PC-9 (cell line): Measurements from ENCODE around the gene ZNF263. TPM values are rescaled to one million over a fixed set of nuclear protein-coding genes. Genes with fewer than 3 reads are reported as not detected.

Experiments
- BruUV-seq: library from RNA; stranded (reverse); fragments of 400-500 nt; replicated peaks from 2 replicates; lab custom pipeline; 2021; lab: Mats Ljungman, UMichigan
- CTCF ChIA-PET: fragments of 300-600 bp; sonication (Branson Sonifier 250); formaldehyde crosslinking; loops from one replicate; lab custom pipeline; 2022; ENCODE audit warnings: antibody characterized with exemption; lab: Charles Lee
- POLR2A ChIA-PET: fragments of 300-600 bp; sonication (Branson Sonifier 250); formaldehyde crosslinking; loops from one replicate; lab custom pipeline; 2022; ENCODE audit warnings: antibody characterized with exemption; ENCODE audit not compliant: unreplicated experiment; lab: Charles Lee
- DNase-seq, 2 experiments: peaks; one replicate each; pipeline versions ENCODE4 v3.0.0 to v3.0.0-alpha.2; 2015 to 2022; ENCODE audit warnings: mixed read lengths in 1 of 2
- H2AFZ ChIP-seq: fragments of 200-600 bp; sonication (generic); 2 replicates; pipeline ENCODE4 v1.8.1; 2017; ENCODE audit warnings: antibody characterized with exemption
- H3F3A ChIP-seq: fragments of 200-600 bp; sonication (generic); 2 replicates; pipeline ENCODE4 v1.8.1; 2017; ENCODE audit warnings: antibody characterized with exemption, mild to moderate bottlenecking, low read depth; ENCODE audit not compliant: insufficient read depth
- H3K27ac ChIP-seq: fragments of 200-600 bp; sonication (generic); 2 replicates; pipeline ENCODE4 v1.6.1; 2016; ENCODE audit warnings: mixed run types
- H3K27me3 ChIP-seq: fragments of 200-600 bp; sonication (generic); 2 replicates; pipeline ENCODE4 v1.6.1; 2016; ENCODE audit warnings: low read depth, mixed run types; ENCODE audit not compliant: insufficient read depth
- H3K36me3 ChIP-seq: fragments of 200-600 bp; sonication (generic); 2 replicates; pipeline ENCODE4 v1.6.1; 2016; ENCODE audit warnings: low read depth, mixed run types
- H3K4me1 ChIP-seq: fragments of 200-600 bp; sonication (generic); replicated peaks from 2 replicates; pipeline ENCODE4 v1.6.1; 2016; ENCODE audit warnings: mixed run types; ENCODE audit not compliant: insufficient read depth
- H3K4me2 ChIP-seq: fragments of 200-600 bp; sonication (generic); 2 replicates; pipeline ENCODE4 v1.6.1; 2017; ENCODE audit warnings: mixed run types
- H3K4me3 ChIP-seq: fragments of 200-600 bp; sonication (generic); 2 replicates; pipeline ENCODE4 v1.6.1; 2016; ENCODE audit warnings: mixed run types
- H3K79me2 ChIP-seq: fragments of 200-600 bp; sonication (generic); 2 replicates; pipeline ENCODE4 v1.6.1; 2017; ENCODE audit warnings: low read depth, mixed run types
- H3K9me2 ChIP-seq: fragments of 200-600 bp; sonication (generic); 2 replicates; pipeline ENCODE4 v1.8.1; 2017; ENCODE audit warnings: mild to moderate bottlenecking; ENCODE audit not compliant: insufficient read depth
- H3K9me3 ChIP-seq: fragments of 200-600 bp; sonication (generic); 2 replicates; pipeline ENCODE4 v1.8.1; 2016; ENCODE audit warnings: low read depth; ENCODE audit not compliant: insufficient read depth
- H4K20me1 ChIP-seq: fragments of 200-600 bp; sonication (generic); 2 replicates; pipeline ENCODE4 v1.8.1; 2017; ENCODE audit not compliant: insufficient read depth
- EZH2 ChIP-seq: fragments of 200-600 bp; sonication (generic); IDR thresholded peaks from 2 replicates; pipeline ENCODE4 v1.8.0; 2017; ENCODE audit warnings: antibody characterized with exemption, low read depth
- intact Hi-C: fragments of 100-400 bp; cut with micrococcal nuclease; formaldehyde crosslinking; loops from one replicate; pipeline ENCODE4 v1.10.0; 2022; ENCODE audit not compliant: unreplicated experiment
- total RNA-seq: library from RNA; stranded (reverse); gene quantifications from 2 replicates; pipeline ENCODE4 v1.2.3, GENCODE V29; 2021
- TF ChIP-seq, protein P1 (sequence below): fragments of 200-600 bp; sonication (generic); conservative IDR thresholded peaks from 2 replicates; pipeline ENCODE4 v1.6.1; 2017; ENCODE audit warnings: mixed run types, antibody characterized with exemption, mild to moderate bottlenecking, moderate library complexity

ZNF263 gene
- total RNA-seq, 1 experiment from 2014 or later, result 36.8 TPM

DNA sequence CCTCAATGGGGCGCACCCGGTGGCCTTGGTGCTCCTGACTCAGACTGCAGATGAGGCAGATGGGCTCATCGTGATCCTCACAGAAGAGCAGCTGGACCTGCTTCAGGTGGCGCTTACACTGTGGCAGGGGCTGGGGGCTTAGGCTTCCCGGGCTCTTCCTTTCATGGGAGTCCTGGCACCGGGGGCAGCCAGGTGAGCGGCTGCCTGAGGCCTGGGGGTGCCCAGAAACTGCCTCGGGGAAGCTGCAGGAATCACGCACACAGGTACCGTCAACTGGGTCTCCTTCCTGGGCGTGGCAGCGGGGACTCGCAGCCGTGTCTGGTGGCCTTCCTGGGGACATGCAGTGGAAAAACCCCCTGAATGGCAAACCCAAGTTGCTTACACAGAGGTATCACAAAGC lies 33.8 kb upstream of the ZNF263 start:
- CTCF ChIA-PET, result no interaction called here

DNA sequence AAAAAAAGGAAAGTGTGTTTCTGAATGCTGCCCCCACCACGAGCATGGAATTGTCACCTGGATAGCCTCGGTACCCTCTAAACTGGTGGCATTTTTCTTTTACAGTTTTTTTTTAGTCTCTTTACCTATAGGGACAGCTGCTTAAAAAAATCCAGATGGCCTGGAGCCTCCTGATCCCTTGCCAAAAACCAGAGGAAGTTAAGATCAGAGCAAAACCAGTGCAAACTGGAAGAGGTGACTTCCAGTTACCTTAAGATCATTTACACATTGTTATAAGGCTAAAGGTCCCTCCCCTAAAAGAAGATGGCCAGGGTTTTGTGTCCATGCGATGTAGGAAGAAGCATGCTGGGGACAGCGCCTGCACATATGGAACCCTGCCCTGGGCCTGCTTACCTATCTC lies 30.3 kb upstream of the ZNF263 start:
- POLR2A ChIA-PET, result no interaction called here
- H2AFZ ChIP-seq, result no peak overlapping the region
- H3K27me3 ChIP-seq, result 0 out of 2 replicates have a peak, but pooled peaks cover 5% of the 10 kb centered on the region
- H3K4me1 ChIP-seq, result no peaks in the 10 kb centered on the region
- H4K20me1 ChIP-seq, result no peaks in the 10 kb centered on the region
- no peaks in the 10 kb centered on the region for H3F3A ChIP-seq
- H3K27ac ChIP-seq, result no peak overlapping the region
- BruUV-seq, result no TSS peak
- DNase-seq, result no peak
- no peaks in the 10 kb centered on the region for H3K9me2 ChIP-seq
- no peaks in the 10 kb centered on the region for H3K79me2 ChIP-seq
- no peaks in the 10 kb centered on the region for H3K9me3 ChIP-seq
- no peak overlapping the region for H3K4me3 ChIP-seq
- no peaks in the 10 kb centered on the region for H3K36me3 ChIP-seq
- no peak overlapping the region for H3K4me2 ChIP-seq
- CTCF ChIA-PET, result interaction anchor here (0.6 to 0.7 kb wide), 2 partner anchors 33 to 148 kb away, joined by 4 to 5 read pairs; no protein-coding TSS in a partner anchor
- intact Hi-C loops, result no loop called here
- TF ChIP-seq EZH2, result no peak
- TF ChIP-seq, protein P1, sequence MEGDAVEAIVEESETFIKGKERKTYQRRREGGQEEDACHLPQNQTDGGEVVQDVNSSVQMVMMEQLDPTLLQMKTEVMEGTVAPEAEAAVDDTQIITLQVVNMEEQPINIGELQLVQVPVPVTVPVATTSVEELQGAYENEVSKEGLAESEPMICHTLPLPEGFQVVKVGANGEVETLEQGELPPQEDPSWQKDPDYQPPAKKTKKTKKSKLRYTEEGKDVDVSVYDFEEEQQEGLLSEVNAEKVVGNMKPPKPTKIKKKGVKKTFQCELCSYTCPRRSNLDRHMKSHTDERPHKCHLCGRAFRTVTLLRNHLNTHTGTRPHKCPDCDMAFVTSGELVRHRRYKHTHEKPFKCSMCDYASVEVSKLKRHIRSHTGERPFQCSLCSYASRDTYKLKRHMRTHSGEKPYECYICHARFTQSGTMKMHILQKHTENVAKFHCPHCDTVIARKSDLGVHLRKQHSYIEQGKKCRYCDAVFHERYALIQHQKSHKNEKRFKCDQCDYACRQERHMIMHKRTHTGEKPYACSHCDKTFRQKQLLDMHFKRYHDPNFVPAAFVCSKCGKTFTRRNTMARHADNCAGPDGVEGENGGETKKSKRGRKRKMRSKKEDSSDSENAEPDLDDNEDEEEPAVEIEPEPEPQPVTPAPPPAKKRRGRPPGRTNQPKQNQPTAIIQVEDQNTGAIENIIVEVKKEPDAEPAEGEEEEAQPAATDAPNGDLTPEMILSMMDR, result no peak

More for the DNA sequence above, 33.8 kb upstream of the ZNF263 start:
- H3K36me3 ChIP-seq, result no peaks in the 10 kb centered on the region
- H2AFZ ChIP-seq, result no peak overlapping the region
- TF ChIP-seq, protein P1, result no peak
- TF ChIP-seq EZH2, result no peak
- H3K4me3 ChIP-seq, result no peak overlapping the region
- H3F3A ChIP-seq, result no peaks in the 10 kb centered on the region
- no peak overlapping the region for H3K4me2 ChIP-seq
- no peaks in the 10 kb centered on the region for H3K4me1 ChIP-seq
- 0 out of 2 replicates have a peak, but pooled peaks cover 5% of the 10 kb centered on the region for H3K27me3 ChIP-seq
- H3K27ac ChIP-seq, result no peak overlapping the region
- POLR2A ChIA-PET, result no interaction called here
- intact Hi-C loops, result no loop called here
- H3K9me2 ChIP-seq, result no peaks in the 10 kb centered on the region
- no peaks in the 10 kb centered on the region for H3K9me3 ChIP-seq
- H3K79me2 ChIP-seq, result no peaks in the 10 kb centered on the region
- BruUV-seq, result no TSS peak
- no peak for DNase-seq
- H4K20me1 ChIP-seq, result no peaks in the 10 kb centered on the region

DNA sequence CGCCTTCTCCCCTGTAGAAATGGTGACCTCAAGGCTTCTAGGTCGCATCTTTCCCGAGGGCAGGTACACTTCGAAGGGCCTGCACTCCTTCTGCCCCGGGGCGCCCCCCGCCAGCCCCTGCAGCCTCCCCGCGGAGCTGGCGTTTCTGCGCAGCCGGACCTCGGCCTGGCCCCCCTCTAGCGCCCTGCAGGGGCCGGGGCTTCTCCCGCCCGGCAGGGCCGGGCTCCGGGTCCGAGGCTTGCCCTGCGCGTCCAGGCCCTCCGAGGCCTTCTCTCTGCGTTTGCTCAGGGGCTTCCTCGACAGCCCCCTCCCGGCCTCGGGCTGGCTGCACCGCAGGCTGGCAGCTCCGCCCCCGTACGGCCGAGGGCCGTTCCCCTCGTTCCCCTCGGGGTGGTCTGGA lies 29.0 kb upstream of the ZNF263 start:
- ChIA-PET CTCF (no interaction called here), POLR2A (no interaction called here)
- Histone ChIP-seq H3K79me2 (no peaks in the 10 kb centered on the region), H3K9me3 (no peaks in the 10 kb centered on the region), H3K4me3 (no peak overlapping the region), H3F3A (no peaks in the 10 kb centered on the region), H3K27ac (no peak overlapping the region), H3K36me3 (no peaks in the 10 kb centered on the region), H4K20me1 (no peaks in the 10 kb centered on the region), H3K9me2 (no peaks in the 10 kb centered on the region), H3K27me3 (0 out of 2 replicates have a peak, but pooled peaks cover 5% of the 10 kb centered on the region), H3K4me1 (no peaks in the 10 kb centered on the region), H3K4me2 (no peak overlapping the region), H2AFZ (no peak overlapping the region)
- DNase-seq, result no peak
- intact Hi-C loops, result no loop called here
- TF ChIP-seq, protein P1, result no peak
- TF ChIP-seq EZH2, result no peak
- BruUV-seq, result no TSS peak
